Activated naive CD4-positive, alpha-beta T cell (primary cell): ENCODE measurements around the gene LGALSL.

ENCODE experiments used
- DNase-seq, 4 experiments: peaks; one replicate each; lab custom pipeline; 2025; lab: John Stamatoyannopoulos, UW

Gene LGALSL

DNA sequence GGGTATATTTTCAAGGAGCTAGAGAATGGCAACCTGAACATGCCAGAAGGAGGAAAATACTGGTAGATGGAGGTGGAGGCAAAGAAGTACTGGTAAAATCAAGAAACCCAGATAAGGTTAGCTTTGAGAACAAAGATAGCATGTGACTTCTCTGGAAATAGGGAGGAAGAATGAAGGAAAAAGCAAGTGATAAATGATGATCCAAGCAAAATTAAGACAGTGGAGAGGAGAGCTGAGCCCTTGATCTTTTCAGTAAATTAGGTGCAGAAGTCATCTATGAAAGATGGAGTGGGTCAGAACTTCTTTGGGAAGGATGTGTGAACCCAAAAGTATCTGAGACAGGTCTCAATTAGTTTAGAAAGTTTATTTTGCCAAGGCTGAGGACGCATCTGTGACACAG, 44.5 kb downstream of the LGALSL start:
- DNase-seq, result no peak

DNA sequence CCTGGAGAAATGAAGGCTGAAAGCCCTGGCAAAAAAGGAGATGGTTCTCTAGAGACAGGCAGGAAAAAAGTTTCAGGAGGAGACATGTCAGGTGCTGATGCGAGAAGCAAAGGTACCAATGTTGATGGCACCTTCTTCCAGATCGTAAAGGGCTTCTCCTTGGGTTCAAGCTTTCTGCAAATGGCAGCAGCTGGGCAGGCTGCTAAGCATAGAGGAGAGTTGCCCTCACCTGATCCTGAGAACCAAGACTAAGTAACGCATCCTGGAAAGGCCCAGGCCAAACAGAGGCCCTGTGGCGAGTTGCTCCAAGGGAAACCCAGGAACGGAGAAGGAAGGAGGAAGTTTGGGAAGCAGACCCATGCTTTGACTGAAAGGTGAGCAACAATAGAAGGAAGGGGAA, 46.6 kb downstream of the LGALSL start:
- DNase-seq, result no peak

DNA sequence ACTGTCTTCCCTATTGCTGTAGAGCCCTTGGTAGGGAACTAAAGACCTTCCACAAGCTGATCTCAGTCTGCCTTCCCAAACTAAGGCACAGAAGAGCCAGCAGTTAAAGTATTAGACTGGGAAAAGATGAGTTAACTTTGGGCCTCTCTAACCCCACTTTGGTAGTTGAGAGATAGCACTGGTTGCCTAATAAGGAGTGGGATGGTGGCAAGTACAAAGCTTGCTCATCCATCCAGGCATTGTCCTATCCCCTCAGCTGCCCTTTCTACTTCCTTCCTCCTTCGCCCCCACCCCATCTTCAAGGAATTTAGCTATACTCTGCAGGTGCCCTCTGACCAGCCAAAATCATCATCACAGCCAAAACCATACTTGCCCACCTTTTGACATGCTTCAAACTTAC, 48.0 kb downstream of the LGALSL start:
- DNase-seq, result no peak

DNA sequence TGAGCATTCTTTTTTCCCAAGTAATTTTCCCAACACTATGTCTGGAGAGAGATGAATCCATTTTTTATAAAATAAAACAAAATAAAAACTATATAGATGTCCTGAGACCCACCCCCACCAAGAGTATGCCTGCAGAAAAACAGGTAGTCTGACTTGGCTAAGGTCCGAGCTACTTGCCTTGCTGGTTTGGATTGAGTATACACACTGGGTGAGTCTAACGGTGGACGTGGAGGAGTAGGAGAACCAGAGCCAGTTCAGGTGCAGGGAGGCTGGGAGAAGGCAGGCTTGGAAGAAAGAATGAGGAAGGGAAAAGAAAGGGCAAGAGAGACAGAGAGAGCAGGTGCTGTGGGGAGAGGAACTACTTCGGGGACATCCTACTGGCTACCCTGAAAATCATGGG, 48.9 kb downstream of the LGALSL start:
- DNase-seq, result no peak

DNA sequence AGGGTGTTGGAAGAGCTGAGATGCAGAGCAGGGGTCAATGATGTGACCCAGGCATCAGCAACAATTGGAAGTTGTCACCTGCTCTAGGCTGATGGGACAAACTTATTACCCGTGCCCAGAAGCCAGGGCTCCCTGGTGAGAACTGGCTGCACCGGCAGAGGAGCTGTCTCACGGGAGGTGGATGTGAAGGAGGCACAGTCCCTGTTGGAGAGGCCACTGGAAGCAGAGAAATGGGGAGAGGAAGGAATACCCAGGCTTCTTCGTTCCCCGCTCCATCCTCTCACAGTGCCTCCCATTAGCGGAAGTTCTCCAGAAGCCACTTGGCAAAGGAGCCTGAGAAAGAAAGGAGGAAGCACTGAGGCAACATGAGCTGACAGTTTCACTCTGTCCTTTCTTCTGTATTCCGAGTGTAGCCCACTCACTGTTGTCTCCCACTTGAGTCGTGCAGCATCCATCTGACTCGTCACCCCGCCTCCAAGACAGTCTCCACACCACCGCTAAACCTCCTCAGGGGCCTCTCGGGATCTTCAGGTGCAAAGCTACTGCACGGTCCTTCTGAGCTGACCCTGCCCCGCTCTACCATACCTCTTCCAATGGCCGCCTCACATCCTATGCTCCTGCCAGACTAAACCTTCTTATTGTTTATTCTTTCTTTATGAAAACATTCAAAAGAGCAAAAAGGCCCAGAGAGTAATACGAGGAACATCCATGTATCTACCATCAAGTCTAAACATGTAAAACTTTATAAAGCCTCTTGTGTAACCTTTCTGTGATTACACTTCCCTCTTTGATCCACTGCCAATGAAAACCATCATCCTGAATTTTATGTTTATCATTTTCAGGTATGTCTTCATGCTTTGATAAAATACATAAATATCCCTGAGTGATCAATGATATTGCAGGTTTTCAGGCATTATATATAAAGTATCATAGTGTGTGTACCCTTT, 51.1 kb downstream of the LGALSL start:
- DNase-seq, result no peak

DNA sequence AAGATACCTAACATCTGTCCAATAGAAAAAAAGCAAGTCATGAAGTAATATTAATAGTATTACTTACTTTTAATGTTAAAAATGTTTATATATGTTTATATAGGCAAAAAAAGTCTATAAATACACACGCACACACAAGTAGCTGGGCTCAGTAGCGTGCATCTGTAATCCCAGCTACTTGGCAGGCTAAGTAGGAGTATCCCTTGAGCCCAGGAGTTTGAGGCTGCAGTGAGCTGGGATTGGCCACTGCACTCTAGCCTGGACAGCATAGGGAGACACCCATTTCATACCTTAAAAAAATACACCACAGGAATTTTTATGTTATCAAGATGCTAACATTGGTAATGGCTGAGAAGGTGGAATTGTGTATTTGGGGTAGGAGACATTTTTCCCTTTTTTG, 52.7 kb downstream of the LGALSL start:
- DNase-seq, result no peak
